HepG2 (cell line): ENCODE results near the gene MLN. TPM values are rescaled to one million over a fixed set of nuclear protein-coding genes. Genes with fewer than 3 reads are reported as not detected.

Experiments used
- GATAD1 ChIP-seq: IDR thresholded peaks from 2 replicates; pipeline ENCODE4 v1.6.1; 2016; ENCODE audit warnings: missing genetic modification reagents, missing compliant biosample characterization
- MTA1 ChIP-seq: sonication (generic); formaldehyde crosslinking; IDR thresholded peaks from 2 replicates; pipeline ENCODE4 v1.4.0; 2020; ENCODE audit warnings: missing genetic modification reagents, mild to moderate bottlenecking, borderline replicate concordance
- NKX3-1 ChIP-seq: sonication (generic); formaldehyde crosslinking; IDR thresholded peaks from 2 replicates; pipeline ENCODE4 v1.5.0; 2020; ENCODE audit warnings: missing genetic modification reagents
- NR0B2 ChIP-seq: sonication (generic); formaldehyde crosslinking; IDR thresholded peaks from 2 replicates; pipeline ENCODE4 v1.4.0; 2020; ENCODE audit warnings: mild to moderate bottlenecking, missing genetic modification reagents
- NR2C2 ChIP-seq: sonication (generic); formaldehyde crosslinking; IDR thresholded peaks from 2 replicates; pipeline ENCODE4 v1.4.0; 2020; ENCODE audit warnings: missing genetic modification reagents, mild to moderate bottlenecking, moderate library complexity, borderline replicate concordance
- PHF8 ChIP-seq: sonication (generic); formaldehyde crosslinking; IDR thresholded peaks from 2 replicates; pipeline ENCODE4 v1.5.0; 2020; ENCODE audit warnings: missing genetic modification reagents
- SKIL ChIP-seq: sonication (generic); formaldehyde crosslinking; IDR thresholded peaks from 2 replicates; pipeline ENCODE4 v1.8.0; 2022; ENCODE audit warnings: missing genetic modification reagents, mild to moderate bottlenecking, moderate library complexity, borderline replicate concordance
- SMC3 ChIP-seq: IDR thresholded peaks from 2 replicates; pipeline ENCODE4 v1.6.1; 2011; ENCODE audit warnings: low read length, improper control_type of control experiment
- ZBTB2 ChIP-seq: sonication (generic); formaldehyde crosslinking; IDR thresholded peaks from 2 replicates; pipeline ENCODE4 v1.8.0; 2022; ENCODE audit warnings: low read depth, missing genetic modification reagents
- ZBTB49 ChIP-seq: sonication (generic); formaldehyde crosslinking; IDR thresholded peaks from 2 replicates; pipeline ENCODE4 v1.4.0; 2020; ENCODE audit warnings: missing genetic modification reagents, borderline replicate concordance
- ZFP82 ChIP-seq: sonication (generic); formaldehyde crosslinking; IDR thresholded peaks from 2 replicates; pipeline ENCODE4 v1.5.1; 2020; ENCODE audit warnings: mild to moderate bottlenecking, missing genetic modification reagents, borderline replicate concordance
- ZNF33B ChIP-seq: sonication (generic); formaldehyde crosslinking; IDR thresholded peaks from 2 replicates; pipeline ENCODE4 v1.5.1; 2020; ENCODE audit warnings: mild to moderate bottlenecking, missing genetic modification reagents
- ZNF512 ChIP-seq: sonication (generic); formaldehyde crosslinking; IDR thresholded peaks from 2 replicates; pipeline ENCODE4 v1.4.0; 2020; ENCODE audit warnings: mild to moderate bottlenecking, missing genetic modification reagents
- ZNF609 ChIP-seq: sonication (generic); formaldehyde crosslinking; IDR thresholded peaks from 2 replicates; pipeline ENCODE4 v1.4.0; 2020; ENCODE audit warnings: mild to moderate bottlenecking, missing genetic modification reagents, borderline replicate concordance
- ZNF670 ChIP-seq: sonication (generic); formaldehyde crosslinking; IDR thresholded peaks from 2 replicates; pipeline ENCODE4 v1.8.0; 2022; ENCODE audit warnings: mild to moderate bottlenecking, missing genetic modification reagents, borderline replicate concordance
- polyA plus RNA-seq, 8 experiments: library from polyadenylated mRNA; depleted of rRNA in 3 of 8; stranded (reverse) in 7 of 8; unstranded in 1 of 8; fragments of >200 nt; fragmentation: Illumina TruSeq in 4 of 8; extraction: Trizol in 4 of 8; gene quantifications; 2 replicates each; pipeline versions ENCODE4 v1.2.1 to v1.2.3, GENCODE V29; 2011 to 2016; ENCODE audit warnings: low read depth in 4 of 8, missing spikeins in 1 of 8, mixed read lengths in 1 of 8; ENCODE audit not compliant: insufficient read depth in 1 of 8
- total RNA-seq, 5 experiments: library from RNA; depleted of rRNA; stranded (reverse); fragments of >200 nt; fragmentation: Illumina TruSeq; extraction: Trizol; gene quantifications; 2 replicates each; pipeline ENCODE4 v1.2.3, GENCODE V29; 2016; ENCODE audit warnings: low read depth in 1 of 5

Gene MLN
- total and polyA plus RNA-seq, 2 of the 13 experiments (the other 11 are each of a cell fraction or from before 2014, with no cell fraction given), result not detected

GRCh38 chr6:33787954-33788693 lies 15.7 kb downstream of the MLN start (continued):
- TF ChIP-seq SKIL (no peak), PHF8 (CRISPR knock-in tag) (peak; percentile 75), SMC3 (no peak), ZNF512 (no peak), ZFP82 (CRISPR knock-in tag) (no peak), ZBTB2 (CRISPR knock-in tag) (no peak), ZNF670 (CRISPR knock-in tag) (no peak), GATAD1 (CRISPR knock-in tag) (peak; percentile 85), NR0B2 (CRISPR knock-in tag) (no peak), ZBTB49 (CRISPR knock-in tag) (no peak), ZNF33B (CRISPR knock-in tag) (0 out of 2 replicates have a peak, but pooled peaks have one; percentile 44), NR2C2 (CRISPR knock-in tag) (no peak), MTA1 (no peak), ZNF609 (CRISPR knock-in tag) (no peak), NKX3-1 (CRISPR knock-in tag) (peak; percentile 33; the same call in 1 of the 2 replicates)
